NCI-H460 (cell line): ENCODE data around the gene TTLL7. TPM values are rescaled to one million over a fixed set of nuclear protein-coding genes. Genes with fewer than 3 reads are reported as not detected.
"Not testable (repeated sequence)": the region's sequence is repeated elsewhere in the genome, so short reads cannot be mapped to it uniquely, and the experiment has no call there.

Experiments used
- DNase-seq: peaks from one replicate; pipeline ENCODE4 v3.0.0-alpha.2; 2016; ENCODE audit warnings: low read depth; ENCODE audit errors: extremely low read depth
- total RNA-seq: library from RNA; depleted of rRNA; stranded (reverse); fragments of >200 nt; shearing (Covaris generic); gene quantifications from 2 replicates; pipeline ENCODE4 v1.2.3, GENCODE V29; 2014

Gene TTLL7
- total RNA-seq, 1 experiment from 2014 or later: 4.8 TPM

- DNase-seq: no peak
Measured at GRCh38 chr1:83997631-83998030, 1.3 kb downstream of the TTLL7 start.

- no peak for DNase-seq
Measured at GRCh38 chr1:83996621-83997020, 2.3 kb downstream of the TTLL7 start.

- no peak for DNase-seq
Measured at GRCh38 chr1:83996191-83996590, 2.7 kb downstream of the TTLL7 start.

- DNase-seq: no peak
Measured at GRCh38 chr1:83995649-83996048, 3.3 kb downstream of the TTLL7 start.

GRCh38 chr1:83994111-83994510 is 4.8 kb downstream of the TTLL7 start:
- no peak for DNase-seq

GRCh38 chr1:83990734-83991133 is 8.2 kb downstream of the TTLL7 start:
- DNase-seq: no peak

GRCh38 chr1:83985048-83985447 is 13.9 kb downstream of the TTLL7 start:
- no peak for DNase-seq

GRCh38 chr1:83983918-83984317 is 15.0 kb downstream of the TTLL7 start:
- not testable (repeated sequence) for DNase-seq

- no peak for DNase-seq
Measured at GRCh38 chr1:83978056-83978455, 20.9 kb downstream of the TTLL7 start.

- DNase-seq: no peak
Measured at GRCh38 chr1:83976920-83977319, 22.0 kb downstream of the TTLL7 start.

- DNase-seq: no peak
Measured at GRCh38 chr1:83970802-83971201, 28.1 kb downstream of the TTLL7 start.

GRCh38 chr1:83970114-83970513 is 28.8 kb downstream of the TTLL7 start:
- DNase-seq: no peak

- DNase-seq: no peak
Measured at GRCh38 chr1:83967336-83967735, 31.6 kb downstream of the TTLL7 start.

GRCh38 chr1:83964153-83964552 is 34.8 kb downstream of the TTLL7 start:
- no peak for DNase-seq

- no peak for DNase-seq
Measured at GRCh38 chr1:83961571-83962295, 37.2 kb downstream of the TTLL7 start.

- DNase-seq: no peak
Measured at GRCh38 chr1:83960669-83961277, 38.2 kb downstream of the TTLL7 start.

- no peak for DNase-seq
Measured at GRCh38 chr1:83959824-83960498, 39.0 kb downstream of the TTLL7 start.

- DNase-seq: no peak
Measured at GRCh38 chr1:83958704-83959103, 40.2 kb downstream of the TTLL7 start.

- no peak for DNase-seq
Measured at GRCh38 chr1:83954166-83954823, 44.6 kb downstream of the TTLL7 start.

GRCh38 chr1:83950106-83950661 is 48.7 kb downstream of the TTLL7 start:
- DNase-seq: no peak

GRCh38 chr1:83942914-83943313 is 56.0 kb downstream of the TTLL7 start:
- no peak for DNase-seq
